OCI-LY1 (cell line): ENCODE measurements around the gene BEST3.

Source experiments
- CTCF ChIP-seq: fragments of 200-600 bp; sonication (generic), shearing (Covaris generic); IDR thresholded peaks from 2 replicates; pipeline ENCODE4 v1.5.1; 2017; ENCODE audit warnings: mild to moderate bottlenecking, antibody characterized with exemption, low read length, moderate library complexity, mixed read lengths
- EZH2 ChIP-seq: fragments of 200-600 bp; sonication (generic), shearing (Covaris generic); IDR thresholded peaks from 2 replicates; pipeline ENCODE4 v1.8.0; 2017; ENCODE audit warnings: borderline replicate concordance, mixed run types, mild to moderate bottlenecking, antibody characterized with exemption, low read length, moderate library complexity, mixed read lengths

- no peak for TF ChIP-seq CTCF
- TF ChIP-seq EZH2, result no peak
Measured at GRCh38 chr12:69720750-69721149, 21.6 kb upstream of the BEST3 start.
